ENCODE results near the gene TRIM7.

TRIM7 gene

DNA sequence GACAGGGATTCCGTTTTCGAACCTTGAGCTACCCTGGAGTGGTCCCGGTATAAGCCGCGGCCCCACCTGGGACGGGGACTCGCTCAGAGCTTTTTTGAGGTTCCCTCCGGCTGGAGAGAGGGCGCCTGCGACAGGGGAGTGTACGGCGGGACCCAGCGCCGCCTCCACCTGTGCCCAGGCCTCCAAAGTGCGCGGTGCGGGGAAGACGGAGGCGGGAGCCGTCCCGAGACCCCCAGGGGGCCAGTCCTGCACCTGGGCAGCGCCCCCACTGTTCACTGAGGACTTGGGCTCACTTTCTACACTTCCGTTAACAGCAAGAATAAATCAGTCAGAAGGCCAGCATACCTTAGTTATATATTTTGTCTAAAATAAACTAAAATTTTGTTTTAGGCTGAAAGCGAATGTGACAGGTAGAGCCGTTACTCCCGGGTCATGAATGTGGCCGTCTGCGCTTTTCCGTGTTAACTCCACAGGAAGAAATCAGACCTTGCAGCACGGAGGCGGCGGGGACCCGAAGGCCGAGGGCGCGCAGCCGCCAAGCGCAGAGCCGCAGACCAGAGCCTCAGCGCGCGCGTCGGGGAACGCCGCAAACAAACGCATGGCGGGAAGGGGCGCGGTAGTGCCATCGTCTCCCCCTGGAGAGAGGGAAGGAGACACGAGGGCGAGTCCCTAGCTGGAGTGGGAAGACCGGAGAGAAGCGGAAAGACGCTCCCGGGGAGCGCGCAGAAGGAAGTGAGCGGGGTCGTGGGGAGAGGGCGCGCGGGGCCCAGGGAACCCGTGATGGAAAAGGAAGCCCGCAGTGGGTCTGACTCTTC, 14.1 kb downstream of the TRIM7 start:
- peak overlapping the region; percentile 70 for H3K4me3 ChIP-seq (ENCODE audit: low read depth, low read length)
- TF ChIP-seq, protein P1, sequence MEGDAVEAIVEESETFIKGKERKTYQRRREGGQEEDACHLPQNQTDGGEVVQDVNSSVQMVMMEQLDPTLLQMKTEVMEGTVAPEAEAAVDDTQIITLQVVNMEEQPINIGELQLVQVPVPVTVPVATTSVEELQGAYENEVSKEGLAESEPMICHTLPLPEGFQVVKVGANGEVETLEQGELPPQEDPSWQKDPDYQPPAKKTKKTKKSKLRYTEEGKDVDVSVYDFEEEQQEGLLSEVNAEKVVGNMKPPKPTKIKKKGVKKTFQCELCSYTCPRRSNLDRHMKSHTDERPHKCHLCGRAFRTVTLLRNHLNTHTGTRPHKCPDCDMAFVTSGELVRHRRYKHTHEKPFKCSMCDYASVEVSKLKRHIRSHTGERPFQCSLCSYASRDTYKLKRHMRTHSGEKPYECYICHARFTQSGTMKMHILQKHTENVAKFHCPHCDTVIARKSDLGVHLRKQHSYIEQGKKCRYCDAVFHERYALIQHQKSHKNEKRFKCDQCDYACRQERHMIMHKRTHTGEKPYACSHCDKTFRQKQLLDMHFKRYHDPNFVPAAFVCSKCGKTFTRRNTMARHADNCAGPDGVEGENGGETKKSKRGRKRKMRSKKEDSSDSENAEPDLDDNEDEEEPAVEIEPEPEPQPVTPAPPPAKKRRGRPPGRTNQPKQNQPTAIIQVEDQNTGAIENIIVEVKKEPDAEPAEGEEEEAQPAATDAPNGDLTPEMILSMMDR (IDR thresholded peaks at IDR 0.05; ENCODE audit: borderline replicate concordance, insufficient read depth, low read depth, low read length): peak; percentile 38; the same call in 1 of the 2 replicates

DNA sequence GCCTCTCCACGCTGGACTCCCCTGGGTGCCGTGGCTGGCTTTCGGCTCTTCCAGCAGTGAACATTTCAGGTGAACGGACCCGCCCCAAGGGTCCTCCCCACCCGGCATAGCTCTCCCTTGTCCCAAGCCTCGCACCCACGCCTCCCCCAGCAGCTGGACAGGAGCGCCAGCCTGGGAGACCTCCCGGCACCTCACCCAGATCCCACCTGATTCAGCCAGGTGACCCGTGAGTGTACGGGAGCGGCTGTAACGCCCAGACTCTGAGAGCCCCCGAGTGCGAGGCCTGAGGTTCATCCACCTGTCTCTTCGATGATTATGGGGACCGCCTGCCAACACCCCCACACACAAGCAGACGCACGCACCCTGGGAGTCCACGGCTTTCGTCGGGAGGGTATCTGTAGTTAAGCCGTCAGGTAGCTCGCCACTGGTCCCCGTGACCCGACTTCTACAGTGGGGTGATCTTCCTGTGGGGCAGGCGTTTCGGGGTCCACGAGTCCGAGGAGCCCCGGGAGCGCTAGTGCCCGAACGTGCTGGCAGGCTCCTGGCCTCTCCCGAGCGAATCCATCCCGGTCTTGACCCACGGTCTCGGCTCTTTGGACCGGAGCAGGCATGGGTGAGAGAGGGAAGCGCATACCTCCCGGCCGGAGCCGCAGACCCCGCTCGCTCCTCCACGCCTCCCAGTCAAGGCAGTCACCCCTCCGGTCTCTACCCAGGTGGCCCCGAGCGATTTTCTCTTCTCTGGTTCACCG, 14.9 kb downstream of the TRIM7 start:
- TF ChIP-seq, protein P1 (IDR thresholded peaks at IDR 0.05; ENCODE audit: borderline replicate concordance, insufficient read depth, low read depth, low read length): no peak
- peak overlapping the region; percentile 70 for H3K4me3 ChIP-seq (ENCODE audit: low read depth, low read length)

DNA sequence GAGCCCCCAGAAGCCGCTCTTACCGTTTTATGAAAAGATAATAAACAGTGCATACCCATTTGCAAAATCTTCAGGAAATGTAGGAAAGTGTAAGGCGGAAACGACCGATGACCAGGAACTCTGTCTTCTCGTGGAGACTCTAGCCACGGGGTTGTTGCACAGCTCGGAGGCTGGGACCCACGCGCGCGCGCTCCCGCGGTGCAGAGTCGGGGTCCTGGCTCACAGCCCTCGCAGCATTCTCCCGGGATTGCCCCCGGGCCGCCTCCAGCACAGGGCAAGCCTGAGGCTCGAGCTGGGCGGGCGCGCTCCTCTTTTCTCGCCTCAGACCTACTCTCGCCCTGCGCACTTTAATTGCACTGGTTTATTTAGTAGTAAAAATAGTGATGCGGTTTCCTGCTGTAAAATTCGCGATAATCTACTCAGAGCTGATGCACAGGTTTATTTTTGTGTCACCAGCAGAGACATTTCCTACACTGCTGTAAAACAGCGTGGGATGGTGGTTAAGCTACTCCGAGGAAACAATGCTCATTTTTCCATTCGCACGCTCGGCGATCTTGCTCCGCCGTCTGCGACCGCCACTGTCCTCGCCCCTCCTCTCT, 15.5 kb downstream of the TRIM7 start:
- TF ChIP-seq, protein P1 (IDR thresholded peaks at IDR 0.05; ENCODE audit: borderline replicate concordance, insufficient read depth, low read depth, low read length): no peak
- H3K4me3 ChIP-seq (ENCODE audit: low read depth, low read length): peak overlapping the region; percentile 70

DNA sequence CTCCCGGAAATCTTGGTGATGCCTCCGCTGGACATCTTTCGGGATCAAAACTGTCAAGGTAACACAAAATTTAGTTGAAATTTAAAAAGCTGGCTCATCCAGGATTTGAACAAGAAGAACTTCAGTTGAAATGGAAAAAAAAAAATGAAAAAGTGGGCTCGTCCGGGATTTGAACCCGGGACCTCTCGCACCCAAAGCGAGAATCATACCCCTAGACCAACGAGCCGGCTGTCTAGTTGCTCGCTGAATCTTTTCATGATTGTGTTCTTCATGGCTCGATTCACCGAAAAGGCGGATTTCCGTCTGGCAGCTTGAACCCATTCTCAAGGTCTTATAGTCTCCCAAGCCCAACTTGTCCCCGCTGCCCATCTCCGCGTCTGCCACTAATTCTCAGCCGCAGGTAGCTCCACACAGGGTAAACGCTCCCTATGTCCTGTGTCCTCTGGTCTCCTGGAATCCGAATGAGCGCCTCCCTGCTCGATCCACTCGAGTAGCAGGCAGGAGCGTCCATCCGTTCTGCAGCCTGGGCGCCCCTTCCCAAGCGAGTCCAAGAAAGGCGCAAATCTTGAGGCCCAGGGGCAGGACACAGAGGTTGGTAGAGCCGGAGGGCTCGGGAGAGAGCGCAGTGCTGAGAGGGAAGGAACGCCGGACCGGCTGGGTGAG, 16.2 kb downstream of the TRIM7 start:
- TF ChIP-seq, protein P1 (IDR thresholded peaks at IDR 0.05; ENCODE audit: borderline replicate concordance, insufficient read depth, low read depth, low read length): no peak
- peak overlapping the region; percentile 70 for H3K4me3 ChIP-seq (ENCODE audit: low read depth, low read length)

DNA sequence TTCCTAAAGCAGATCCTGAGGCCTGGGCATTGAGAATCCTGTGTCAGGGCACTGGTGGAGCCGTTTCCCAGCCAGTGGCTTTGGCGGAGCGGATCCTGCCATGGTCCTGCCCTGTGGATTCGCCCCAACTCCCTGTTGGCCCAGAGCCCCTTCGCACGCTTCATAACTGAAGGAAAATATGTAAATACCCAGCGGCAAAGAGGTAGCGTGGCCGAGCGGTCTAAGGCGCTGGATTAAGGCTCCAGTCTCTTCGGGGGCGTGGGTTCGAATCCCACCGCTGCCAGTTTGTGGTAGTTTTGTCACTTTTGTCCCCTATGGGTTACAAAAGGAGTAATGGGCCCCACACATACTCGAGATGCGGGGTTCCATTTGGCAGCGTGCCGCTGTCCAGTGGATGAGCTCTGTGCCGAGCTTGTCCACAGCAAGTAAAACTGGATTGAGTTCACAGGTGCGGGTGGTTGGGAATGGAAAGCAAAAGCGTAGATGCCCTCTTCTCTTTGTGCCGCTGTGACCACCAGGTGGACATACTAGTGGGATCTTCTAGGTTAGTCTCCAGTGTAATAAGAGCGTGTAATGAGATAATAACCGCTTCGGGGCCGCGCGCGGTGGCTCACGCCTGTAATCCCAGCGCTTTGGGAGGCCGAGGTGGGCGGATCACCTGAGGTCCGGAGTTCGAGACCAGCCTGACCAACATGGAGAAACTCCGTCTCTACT, 17.3 kb downstream of the TRIM7 start:
- TF ChIP-seq, protein P1 (IDR thresholded peaks at IDR 0.05; ENCODE audit: borderline replicate concordance, insufficient read depth, low read depth, low read length): no peak
- H3K4me3 ChIP-seq (ENCODE audit: low read depth, low read length): peak overlapping the region; percentile 53

DNA sequence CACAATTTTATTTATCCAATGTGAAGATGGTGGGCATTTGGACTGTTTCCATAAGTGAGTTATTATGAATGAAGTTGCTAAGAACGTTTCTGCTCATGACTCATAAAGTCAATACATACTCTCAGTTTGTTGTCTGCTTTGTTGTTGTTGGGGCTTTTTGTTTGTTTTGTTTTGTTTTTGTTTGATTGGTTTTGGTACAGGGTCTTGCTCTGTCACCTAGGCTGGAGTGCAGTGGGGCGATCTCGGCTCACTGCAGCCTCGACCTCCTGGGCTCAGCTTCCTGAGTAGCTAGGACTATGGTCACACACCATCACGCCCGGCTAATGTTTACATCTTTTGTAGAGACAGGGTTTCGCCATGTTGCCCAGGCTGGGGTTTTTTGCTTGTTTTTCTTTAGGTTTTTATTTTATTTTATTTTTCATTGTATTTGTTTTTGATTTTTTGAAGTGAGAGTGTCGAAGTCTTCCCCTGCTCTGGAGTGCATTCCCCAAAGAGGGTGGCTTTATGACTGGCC, 18.0 kb downstream of the TRIM7 start:
- TF ChIP-seq, protein P1 (IDR thresholded peaks at IDR 0.05; ENCODE audit: borderline replicate concordance, insufficient read depth, low read depth, low read length): no peak
- H3K4me3 ChIP-seq (ENCODE audit: low read depth, low read length): peak overlapping the region; percentile 53
